ENCODE measurements around the gene GREB1. TPM values are rescaled to one million over a fixed set of nuclear protein-coding genes. Genes with fewer than 3 reads are reported as not detected.
A peak's percentile ranks its signal among the peaks of the same experiment; 100 is the strongest.

GREB1 gene
- total and polyA plus RNA-seq, 2 of the 13 experiments (the other 11 are each of a cell fraction or from before 2014, with no cell fraction given), result 31.3 to 61.2 TPM

DNA sequence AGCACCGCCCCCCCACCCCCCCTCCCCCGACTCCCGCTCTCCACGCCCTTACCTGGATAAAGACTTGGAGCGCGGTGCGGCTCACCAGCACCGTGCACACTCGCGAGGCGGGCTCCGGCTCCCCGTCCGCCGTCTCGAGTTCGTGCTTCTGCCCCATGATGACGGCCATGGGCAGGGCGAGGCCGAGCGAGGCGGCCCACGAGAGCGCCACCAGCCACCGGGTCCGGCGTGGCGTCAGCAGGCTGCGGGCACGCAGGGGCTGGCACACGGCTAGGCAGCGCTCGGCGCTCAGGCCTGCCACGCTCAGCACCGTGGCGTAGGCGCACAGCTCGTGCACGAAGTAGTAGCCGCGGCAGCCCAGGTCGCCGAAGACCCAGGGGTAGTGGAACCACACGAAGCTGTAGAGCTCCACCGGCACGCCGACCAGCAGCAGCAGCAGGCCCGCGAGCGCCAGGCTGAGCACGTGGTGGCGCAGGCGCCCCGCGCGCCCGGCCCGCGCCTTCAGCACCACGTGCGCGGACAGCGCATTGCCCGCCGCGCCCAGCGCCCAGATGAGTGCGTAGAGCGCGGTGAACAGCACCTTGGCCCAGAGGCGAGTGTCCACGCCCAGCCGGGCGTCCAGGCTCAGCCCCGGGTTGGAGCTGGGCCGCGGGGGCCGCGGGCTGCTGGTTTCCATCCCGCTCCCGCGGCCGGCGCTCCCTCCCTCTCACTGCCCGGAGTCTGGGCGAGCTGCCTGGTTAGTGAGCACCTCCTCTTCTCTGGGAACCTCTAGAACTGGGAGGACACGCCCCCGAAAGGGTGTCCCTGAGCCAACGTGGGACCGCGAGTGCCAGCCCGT lies 135.8 kb downstream of the GREB1 start, which contains the start of gene NTSR2 (continued):
- TF ChIP-seq NCOA2 (CRISPR knock-in tag; IDR thresholded peaks at IDR 0.05), result peak; percentile 78; the same call in 1 of the 2 replicates
- TF ChIP-seq, protein P1, sequence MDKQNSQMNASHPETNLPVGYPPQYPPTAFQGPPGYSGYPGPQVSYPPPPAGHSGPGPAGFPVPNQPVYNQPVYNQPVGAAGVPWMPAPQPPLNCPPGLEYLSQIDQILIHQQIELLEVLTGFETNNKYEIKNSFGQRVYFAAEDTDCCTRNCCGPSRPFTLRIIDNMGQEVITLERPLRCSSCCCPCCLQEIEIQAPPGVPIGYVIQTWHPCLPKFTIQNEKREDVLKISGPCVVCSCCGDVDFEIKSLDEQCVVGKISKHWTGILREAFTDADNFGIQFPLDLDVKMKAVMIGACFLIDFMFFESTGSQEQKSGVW (CRISPR knock-in tag; IDR thresholded peaks at IDR 0.05; ENCODE audit: borderline replicate concordance), result peak; percentile 92; the same call in 1 of the 2 replicates
- TF ChIP-seq, protein P2, sequence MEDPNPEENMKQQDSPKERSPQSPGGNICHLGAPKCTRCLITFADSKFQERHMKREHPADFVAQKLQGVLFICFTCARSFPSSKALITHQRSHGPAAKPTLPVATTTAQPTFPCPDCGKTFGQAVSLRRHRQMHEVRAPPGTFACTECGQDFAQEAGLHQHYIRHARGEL (CRISPR knock-in tag; IDR thresholded peaks at IDR 0.05), result 0 out of 2 replicates have a peak, but pooled peaks have one; percentile 49
- TF ChIP-seq, protein P3, sequence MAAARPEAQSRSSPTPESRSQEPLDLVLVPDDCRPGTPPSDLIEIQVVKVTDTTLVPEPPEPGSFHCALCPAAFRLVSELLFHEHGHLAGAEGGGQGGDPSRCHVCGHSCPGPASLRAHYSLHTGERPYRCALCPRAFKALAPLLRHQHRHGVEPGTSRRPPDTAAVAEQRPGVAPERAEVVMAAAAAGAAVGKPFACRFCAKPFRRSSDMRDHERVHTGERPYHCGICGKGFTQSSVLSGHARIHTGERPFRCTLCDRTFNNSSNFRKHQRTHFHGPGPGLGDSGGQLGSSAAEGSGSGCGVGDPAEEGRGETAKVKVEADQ (CRISPR knock-in tag; IDR thresholded peaks at IDR 0.05; ENCODE audit: borderline replicate concordance), result peak; percentile 98
- TF ChIP-seq, protein P4, sequence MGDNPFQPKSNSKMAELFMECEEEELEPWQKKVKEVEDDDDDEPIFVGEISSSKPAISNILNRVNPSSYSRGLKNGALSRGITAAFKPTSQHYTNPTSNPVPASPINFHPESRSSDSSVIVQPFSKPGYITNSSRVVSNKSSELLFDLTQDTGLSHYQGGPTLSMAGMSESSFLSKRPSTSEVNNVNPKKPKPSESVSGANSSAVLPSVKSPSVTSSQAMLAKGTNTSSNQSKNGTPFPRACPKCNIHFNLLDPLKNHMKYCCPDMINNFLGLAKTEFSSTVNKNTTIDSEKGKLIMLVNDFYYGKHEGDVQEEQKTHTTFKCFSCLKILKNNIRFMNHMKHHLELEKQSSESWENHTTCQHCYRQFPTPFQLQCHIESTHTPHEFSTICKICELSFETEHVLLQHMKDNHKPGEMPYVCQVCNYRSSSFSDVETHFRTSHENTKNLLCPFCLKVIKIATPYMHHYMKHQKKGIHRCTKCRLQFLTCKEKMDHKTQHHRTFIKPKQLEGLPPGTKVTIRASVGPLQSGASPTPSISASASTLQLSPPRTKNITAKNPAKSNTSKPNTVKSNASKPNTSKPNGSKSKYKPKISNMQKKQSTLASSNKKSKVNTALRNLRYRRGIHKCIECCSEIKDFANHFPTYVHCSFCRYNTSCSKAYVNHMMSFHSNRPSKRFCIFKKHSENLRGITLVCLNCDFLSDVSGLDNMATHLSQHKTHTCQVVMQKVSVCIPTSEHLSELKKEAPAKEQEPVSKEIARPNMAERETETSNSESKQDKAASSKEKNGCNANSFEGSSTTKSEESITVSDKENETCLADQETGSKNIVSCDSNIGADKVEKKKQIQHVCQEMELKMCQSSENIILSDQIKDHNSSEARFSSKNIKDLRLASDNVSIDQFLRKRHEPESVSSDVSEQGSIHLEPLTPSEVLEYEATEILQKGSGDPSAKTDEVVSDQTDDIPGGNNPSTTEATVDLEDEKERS (CRISPR knock-in tag; IDR thresholded peaks at IDR 0.05), result no peak; the same call in 1 of the 2 replicates
- TF ChIP-seq, protein P5, sequence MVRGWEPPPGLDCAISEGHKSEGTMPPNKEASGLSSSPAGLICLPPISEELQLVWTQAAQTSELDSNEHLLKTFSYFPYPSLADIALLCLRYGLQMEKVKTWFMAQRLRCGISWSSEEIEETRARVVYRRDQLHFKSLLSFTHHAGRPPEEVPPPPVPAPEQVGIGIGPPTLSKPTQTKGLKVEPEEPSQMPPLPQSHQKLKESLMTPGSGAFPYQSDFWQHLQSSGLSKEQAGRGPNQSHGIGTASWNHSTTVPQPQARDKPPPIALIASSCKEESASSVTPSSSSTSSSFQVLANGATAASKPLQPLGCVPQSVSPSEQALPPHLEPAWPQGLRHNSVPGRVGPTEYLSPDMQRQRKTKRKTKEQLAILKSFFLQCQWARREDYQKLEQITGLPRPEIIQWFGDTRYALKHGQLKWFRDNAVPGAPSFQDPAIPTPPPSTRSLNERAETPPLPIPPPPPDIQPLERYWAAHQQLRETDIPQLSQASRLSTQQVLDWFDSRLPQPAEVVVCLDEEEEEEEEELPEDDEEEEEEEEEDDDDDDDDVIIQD (CRISPR knock-in tag; IDR thresholded peaks at IDR 0.05; ENCODE audit: low read depth), result peak; percentile 65; the same call in 1 of the 2 replicates
- TF ChIP-seq ZNF570 (CRISPR knock-in tag; IDR thresholded peaks at IDR 0.05; ENCODE audit: borderline replicate concordance), result peak; percentile 98
- no peak for TF ChIP-seq HNRNPK (IDR thresholded peaks at IDR 0.05; ENCODE audit: low read depth, low read length, poor library complexity, severe bottlenecking)
- no peak for TF ChIP-seq NCOA1 (CRISPR knock-in tag; IDR thresholded peaks at IDR 0.05)
- TF ChIP-seq NCOA5 (CRISPR knock-in tag; IDR thresholded peaks at IDR 0.05), result no peak
- peak; percentile 62; the same call in 1 of the 2 replicates for TF ChIP-seq HIVEP1 (CRISPR knock-in tag; IDR thresholded peaks at IDR 0.05)
- TF ChIP-seq, protein P6, sequence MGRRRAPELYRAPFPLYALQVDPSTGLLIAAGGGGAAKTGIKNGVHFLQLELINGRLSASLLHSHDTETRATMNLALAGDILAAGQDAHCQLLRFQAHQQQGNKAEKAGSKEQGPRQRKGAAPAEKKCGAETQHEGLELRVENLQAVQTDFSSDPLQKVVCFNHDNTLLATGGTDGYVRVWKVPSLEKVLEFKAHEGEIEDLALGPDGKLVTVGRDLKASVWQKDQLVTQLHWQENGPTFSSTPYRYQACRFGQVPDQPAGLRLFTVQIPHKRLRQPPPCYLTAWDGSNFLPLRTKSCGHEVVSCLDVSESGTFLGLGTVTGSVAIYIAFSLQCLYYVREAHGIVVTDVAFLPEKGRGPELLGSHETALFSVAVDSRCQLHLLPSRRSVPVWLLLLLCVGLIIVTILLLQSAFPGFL (CRISPR knock-in tag; IDR thresholded peaks at IDR 0.05), result peak; percentile 98; the same call in 1 of the 2 replicates
- peak; percentile 99 for TF ChIP-seq ZNF468 (CRISPR knock-in tag; IDR thresholded peaks at IDR 0.05)
- TF ChIP-seq MBD4 (IDR thresholded peaks at IDR 0.05; ENCODE audit: borderline replicate concordance, low read length), result no peak
- no peak for TF ChIP-seq RARG (CRISPR knock-in tag; IDR thresholded peaks at IDR 0.05; ENCODE audit: low read depth)
- no peak for TF ChIP-seq ZNF382 (CRISPR knock-in tag; IDR thresholded peaks at IDR 0.05; ENCODE audit: borderline replicate concordance)
- TF ChIP-seq RORA (CRISPR knock-in tag; IDR thresholded peaks at IDR 0.05), result no peak

Data from HepG2 (cell line).